Heart right ventricle (tissue), 16 donors: ENCODE data around the gene PIM2. TPM values are rescaled to one million over a fixed set of nuclear protein-coding genes. Genes with fewer than 3 reads are reported as not detected.

ENCODE experiments used
- ATAC-seq, 8 donors: fragments of 200-7000 bp; cut with Tn5 transposase; one replicate each; pipeline ENCODE4 v1.9.1; 2020; ENCODE audit warnings: mild to moderate bottlenecking in 8 of 8, moderate library complexity in 8 of 8, moderate number of reproducible peaks in 1 of 8
- DNase-seq, 2 donors: peaks; one replicate each; pipeline ENCODE4 v3.0.0-alpha.2; 2020
- H3K27ac ChIP-seq, 10 donors: fragments of 200-600 bp; sonication (generic) in 2 of 10; one replicate each; pipeline versions ENCODE4 v1.5.0 to v1.8.0; 2020 to 2022; ENCODE audit warnings: mild to moderate bottlenecking in 3 of 10
- H3K27me3 ChIP-seq, 7 donors: fragments of 200-600 bp; one replicate each; pipeline ENCODE4 v1.8.0; 2021 to 2022; ENCODE audit warnings: mild to moderate bottlenecking in 2 of 7
- H3K36me3 ChIP-seq, 9 donors: fragments of 200-600 bp; sonication (generic) in 1 of 9; one replicate each; pipeline versions ENCODE4 v1.5.0 to v1.8.0; 2020 to 2022; ENCODE audit warnings: mild to moderate bottlenecking in 2 of 9
- H3K4me1 ChIP-seq, 9 donors: fragments of 200-600 bp; sonication (generic) in 1 of 9; one replicate each; pipeline versions ENCODE4 v1.5.0 to v1.8.0; 2020 to 2022; ENCODE audit warnings: mild to moderate bottlenecking in 4 of 9
- H3K4me3 ChIP-seq, 10 donors: fragments of 200-600 bp; sonication (generic) in 2 of 10; one replicate each; pipeline versions ENCODE4 v1.5.0 to v1.8.0; 2020 to 2022; ENCODE audit warnings: mild to moderate bottlenecking in 7 of 10, moderate library complexity in 2 of 10
- H3K9me3 ChIP-seq, 11 donors: fragments of 200-600 bp in 10 of 11; sonication (generic) in 2 of 11; one replicate each; pipeline versions ENCODE4 v1.5.0 to v1.8.0; 2013 to 2022; ENCODE audit warnings: mild to moderate bottlenecking in 2 of 11, control low read depth in 1 of 11, moderate library complexity in 1 of 11
- CTCF ChIP-seq, 9 donors: fragments of 200-600 bp; sonication (generic) in 2 of 9; IDR thresholded peaks; one replicate each; pipeline versions ENCODE4 v1.5.0 to v1.8.0; 2021 to 2022; ENCODE audit warnings: antibody characterized with exemption in 9 of 9, mild to moderate bottlenecking in 5 of 9, moderate library complexity in 1 of 9
- WGBS, 2 donors: extraction: QIAGEN DNeasy Blood & Tissue Kit; methylation state at CpG; one replicate each; pipeline ENCODE4 v1.1.7; 2013; ENCODE audit warnings: inconsistent platforms in 1 of 2; 5-methylcytosine and 5-hydroxymethylcytosine counted together
- intact Hi-C, 10 donors: fragments of 100-400 bp; cut with DNase I; formaldehyde crosslinking; loops; one replicate each; pipeline versions ENCODE4 v1.11.1 to v1.14.2; 2022
- polyA plus RNA-seq, 2 donors: library from polyadenylated mRNA; stranded (reverse); fragments of 200-250 nt; gene quantifications; one replicate each; pipeline ENCODE4 v1.2.3, GENCODE V29; 2013
- total RNA-seq, 10 donors: library from RNA; stranded (reverse); fragmentation: NEBNext Ultra II Directional in 3 of 10; extraction: Animal tissue kit (Norgen Biotek cat#: 25700) in 3 of 10; gene quantifications; one replicate each; pipeline versions ENCODE4 v1.2.1 to v1.2.4, GENCODE V29; 2021 to 2023
- donor health status: Arrhythmogenic right ventricular cardiomyopathy.
- donor health status: ischemic (EF 13 %, LVEDD 7.1; RV severe dilation, severe dysfunction).
- donor health status: healthy with polysubstance abuse.
- donor health status: DM: no; HTN: yes; CAD: no.
- donor health status: DM: no; HTN: no; CAD: no.
- donor health status: ischemic (EF 25% LVEDD 6.9; RV normal size, moderate dysfunction).
- donor health status: ischemic (EF 25% LVEDD 5.7; RV mildly dilated, moderate dysfunction).
- donor health status: healthy.
- donor health status: DM: yes; HTN: yes; CAD: no.
- donor health status: Ischemic cardiomyopathy.
- donor health status: ischemic (EF 35%, LVEDD 5.7; RV mildly dilated, moderate dysfunction).
- donor health status: nonischemic (EF 11% LVEDD 7.7; RV severe dilation, severe dysfunction).
- donor health status: DM: yes; HTN: yes; CAD: no.
- donor health status: PGD.
- donor health status: ischemic (EF 29% LVEDD 5.4; RV normal size, mild dysfunction).
- donor health status: nonischemic (EF 23%, LVEDD 6.1; RV moderate dilation, normal function).

The PIM2 gene
- total and polyA plus RNA-seq, 12 donors, result 1.8 to 14.0 (median 3.3) TPM

DNA sequence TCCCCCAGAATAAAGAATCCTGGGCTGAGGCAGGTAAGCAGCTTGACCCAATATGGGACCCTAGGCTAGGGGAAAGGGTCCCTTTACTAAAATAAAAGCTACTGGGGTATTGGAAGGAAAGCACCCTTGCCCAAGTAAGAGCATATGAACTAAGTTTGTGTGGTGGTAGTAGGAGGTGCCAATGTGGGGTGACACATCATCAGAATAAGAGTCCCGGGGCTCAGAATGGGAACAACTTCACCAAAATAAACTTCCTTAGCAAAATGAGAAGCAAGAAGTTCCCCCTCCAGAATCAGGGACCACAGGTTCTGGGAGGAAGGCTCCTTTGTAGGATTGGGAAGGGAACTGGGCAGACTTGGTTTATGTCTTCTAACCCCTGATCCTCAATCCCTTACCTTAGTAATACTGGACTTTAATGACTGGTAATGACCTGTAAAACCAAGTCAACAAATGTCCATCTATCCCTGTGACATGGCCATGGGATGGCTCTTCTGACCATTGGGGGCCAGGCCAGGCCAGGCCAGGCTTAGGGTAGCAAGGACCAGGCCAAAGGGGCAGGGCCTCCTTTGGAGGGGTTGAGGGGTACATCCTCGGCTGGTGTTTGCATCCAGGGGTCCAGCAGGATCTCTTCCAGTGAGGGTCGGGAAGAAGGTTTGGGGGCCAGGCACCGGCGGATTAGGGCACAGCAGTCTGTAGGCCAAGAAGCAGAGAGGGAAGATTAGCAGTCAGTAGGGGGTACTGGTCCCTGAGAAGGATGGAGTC, 5.0 kb downstream of the PIM2 start:
- no peak for TF ChIP-seq CTCF (IDR thresholded peaks at IDR 0.05)
- H3K4me1 ChIP-seq, result peaks cover 0 to 37% (median 11%) of the 10 kb centered on the region in 9 donors
- no peaks in the 10 kb centered on the region for H3K27me3 ChIP-seq
- peaks cover 0 to 27% (median 0%) of the 10 kb centered on the region in 9 donors for H3K36me3 ChIP-seq
- H3K4me3 ChIP-seq, result no peak overlapping the region
- H3K27ac ChIP-seq, result no peak overlapping the region
- H3K9me3 ChIP-seq, result no peaks in the 10 kb centered on the region
- 80 to 89% methylated on average over 5 of the region's 5 CpGs for WGBS, 2 donors
- no peak for DNase-seq
- intact Hi-C loops, result loop anchor here in 3 of 10 donors (10.0 kb wide), 2 partner anchors 269 to 1259 kb away; partner anchors contain the start of genes ELK1 (in 1 of the 3) and UXT (in 1 of the 3)
- no peak for ATAC-seq

DNA sequence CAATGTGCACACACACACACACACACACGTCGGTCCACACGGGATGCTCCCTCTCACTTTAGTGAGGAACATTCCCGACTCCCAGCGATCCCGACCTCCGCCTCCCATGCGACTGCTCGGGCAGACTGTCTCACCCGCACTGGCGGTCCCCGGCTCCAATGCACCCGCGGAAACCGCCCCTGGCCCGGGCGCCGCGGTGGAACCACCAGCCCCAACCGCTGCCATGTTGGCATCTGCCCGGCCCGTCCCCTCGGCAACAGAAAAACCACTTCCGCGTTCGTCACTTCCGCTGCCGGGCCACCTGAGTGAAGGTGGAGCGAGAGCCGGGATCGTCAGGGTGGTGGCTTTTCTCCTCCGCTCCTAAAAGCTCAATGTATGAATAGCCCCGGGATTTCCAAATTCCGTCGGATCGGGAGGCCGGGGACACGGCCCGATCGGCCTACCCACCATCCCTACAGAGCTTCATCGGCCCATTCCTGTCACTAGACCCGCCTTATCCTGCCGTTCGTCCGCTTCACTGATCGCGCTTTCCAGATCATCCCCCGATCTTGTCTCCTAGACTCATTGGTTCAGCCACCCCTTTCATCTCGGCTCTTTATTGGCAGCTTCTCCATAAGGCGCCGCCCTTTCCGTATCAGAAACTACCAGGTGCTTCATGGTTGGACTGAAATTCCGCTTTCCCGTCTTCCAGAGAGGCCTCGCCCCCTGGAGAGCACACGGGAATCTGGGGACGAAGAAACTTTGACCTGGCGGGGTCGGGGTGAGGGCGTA, 7.2 kb downstream of the PIM2 start, which contains the start of gene SLC35A2:
Gene SLC35A2, minus strand, starts transcription at position 235 of the 771 bp plus-strand sequence. Its CDS starts 10 bp downstream, at position 225.
- WGBS, 2 donors, result 0 to 1% methylated on average over 60 of the region's 60 CpGs
- Histone ChIP-seq H3K27me3 (no peaks in the 10 kb centered on the region), H3K4me3 (peak within 1 kb of the TSS; percentile 43 to 76 (median 68)), H3K36me3 (peaks cover 0 to 27% (median 0%) of the 10 kb centered on the region in 9 donors), H3K27ac (peak within 1 kb of the TSS in 9 of 10 donors; percentile 48 to 85 (median 78)), H3K9me3 (no peaks in the 10 kb centered on the region), H3K4me1 (peaks cover 0 to 17% (median 9%) of the 10 kb centered on the region in 9 donors)
- TF ChIP-seq CTCF (IDR thresholded peaks at IDR 0.05), result no peak
- intact Hi-C loops, result loop anchor here in 3 of 10 donors (10.0 kb wide), 2 partner anchors 267 to 1257 kb away; partner anchors contain the start of genes ELK1 (in 1 of the 3) and UXT (in 1 of the 3)
- ATAC-seq (peak; percentile 80 to 96 (median 89)), DNase-seq (peak; percentile 76)

GRCh38 chrX:48910926-48911411, 7.9 kb downstream of the PIM2 start:
- peak overlapping the region in 8 of 10 donors; percentile 56 to 85 (median 80) for H3K27ac ChIP-seq
- intact Hi-C loops, result loop anchor here in 3 of 10 donors (10.0 kb wide), 2 partner anchors 266 to 1256 kb away; partner anchors contain the start of genes ELK1 (in 1 of the 3) and UXT (in 1 of the 3)
- H3K4me1 ChIP-seq, result peaks cover 0 to 17% (median 9%) of the 10 kb centered on the region in 9 donors
- peak overlapping the region; percentile 43 to 76 (median 68) for H3K4me3 ChIP-seq
- H3K27me3 ChIP-seq, result no peaks in the 10 kb centered on the region
- H3K9me3 ChIP-seq, result no peaks in the 10 kb centered on the region
- ATAC-seq, result peak in 5 of 8 donors; percentile 10 to 33 (median 24)
- peaks cover 0 to 30% (median 0%) of the 10 kb centered on the region in 9 donors for H3K36me3 ChIP-seq
- no peak for TF ChIP-seq CTCF (IDR thresholded peaks at IDR 0.05)
- no peak for DNase-seq
- 1 to 2% methylated on average over 11 to 12 of the region's 12 CpGs for WGBS, 2 donors
